ENCODE measurements around the gene ARHGAP23. TPM values are rescaled to one million over a fixed set of nuclear protein-coding genes. Genes with fewer than 3 reads are reported as not detected.

ARHGAP23 gene
- total RNA-seq, 3 donors from 2014 or later = 13.8 to 25.2 (median 21.1) TPM

DNA sequence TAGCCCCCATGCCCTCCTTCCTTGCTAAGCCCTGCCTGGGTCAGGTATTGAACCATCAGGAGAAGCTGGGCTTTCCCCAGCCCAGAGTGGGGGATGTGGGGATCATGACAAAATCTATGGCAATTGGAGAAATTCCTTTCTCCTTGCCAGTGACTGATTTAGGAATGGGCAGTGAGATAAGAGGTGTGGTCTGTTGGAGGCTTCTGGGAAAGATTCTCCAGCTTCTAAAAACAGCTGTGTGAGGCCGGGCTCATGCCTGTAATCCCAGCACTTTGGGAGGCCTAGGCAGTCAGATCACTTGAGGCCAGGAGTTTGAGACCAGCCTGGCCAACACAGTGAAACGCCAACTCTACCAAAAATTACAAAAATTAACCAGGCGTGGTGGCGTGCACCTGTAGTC is 108.4 kb downstream of the ARHGAP23 start:
- intact Hi-C loops (cut with DNase I; ENCODE audit: low total_unique reads) = loop anchor here (1.0 kb wide), 1 partner anchor 15 kb away; no protein-coding TSS in a partner anchor
- TF ChIP-seq POLR2A (IDR thresholded peaks at IDR 0.05) = no peak
- TF ChIP-seq CTCF (IDR thresholded peaks at IDR 0.05) = no peak
- no peak for TF ChIP-seq POLR2AphosphoS5 (IDR thresholded peaks at IDR 0.05)
- DNase-seq (ENCODE audit: low spot score in 2 of 2) = no peak
- Histone ChIP-seq H3K36me3 (no peaks in the 10 kb centered on the region), H3K27me3 (no peaks in the 10 kb centered on the region), H3K4me1 (no peaks in the 10 kb centered on the region), H3K4me3 (no peak overlapping the region), H3K27ac (no peak overlapping the region), H3K9me3 (no peaks in the 10 kb centered on the region)

GRCh38 chr17:38538906-38539305 is 110.6 kb downstream of the ARHGAP23 start:
- Histone ChIP-seq H3K4me3 (no peak overlapping the region), H3K27me3 (no peaks in the 10 kb centered on the region), H3K9me3 (no peaks in the 10 kb centered on the region), H3K27ac (no peak overlapping the region), H3K4me1 (no peaks in the 10 kb centered on the region), H3K36me3 (no peaks in the 10 kb centered on the region)
- DNase-seq (ENCODE audit: low spot score in 2 of 2) = no peak
- intact Hi-C loops (cut with DNase I; ENCODE audit: low total_unique reads) = no loop called here
- TF ChIP-seq POLR2AphosphoS5 (IDR thresholded peaks at IDR 0.05) (no peak), CTCF (IDR thresholded peaks at IDR 0.05) (no peak), POLR2A (IDR thresholded peaks at IDR 0.05) (no peak)

- DNase-seq (ENCODE audit: low spot score in 2 of 2) = no peak
- no peaks in the 10 kb centered on the region for H3K27me3 ChIP-seq
- intact Hi-C loops (cut with DNase I; ENCODE audit: low total_unique reads) = no loop called here
- H3K9me3 ChIP-seq = no peaks in the 10 kb centered on the region
- no peak for TF ChIP-seq POLR2A (IDR thresholded peaks at IDR 0.05)
- TF ChIP-seq CTCF (IDR thresholded peaks at IDR 0.05) = no peak
- no peak for TF ChIP-seq POLR2AphosphoS5 (IDR thresholded peaks at IDR 0.05)
- no peak overlapping the region for H3K27ac ChIP-seq
- no peaks in the 10 kb centered on the region for H3K36me3 ChIP-seq
- no peak overlapping the region for H3K4me3 ChIP-seq
- no peaks in the 10 kb centered on the region for H3K4me1 ChIP-seq
These were observed 111.1 kb downstream of the ARHGAP23 start for GRCh38 chr17:38539386-38539785.

DNA sequence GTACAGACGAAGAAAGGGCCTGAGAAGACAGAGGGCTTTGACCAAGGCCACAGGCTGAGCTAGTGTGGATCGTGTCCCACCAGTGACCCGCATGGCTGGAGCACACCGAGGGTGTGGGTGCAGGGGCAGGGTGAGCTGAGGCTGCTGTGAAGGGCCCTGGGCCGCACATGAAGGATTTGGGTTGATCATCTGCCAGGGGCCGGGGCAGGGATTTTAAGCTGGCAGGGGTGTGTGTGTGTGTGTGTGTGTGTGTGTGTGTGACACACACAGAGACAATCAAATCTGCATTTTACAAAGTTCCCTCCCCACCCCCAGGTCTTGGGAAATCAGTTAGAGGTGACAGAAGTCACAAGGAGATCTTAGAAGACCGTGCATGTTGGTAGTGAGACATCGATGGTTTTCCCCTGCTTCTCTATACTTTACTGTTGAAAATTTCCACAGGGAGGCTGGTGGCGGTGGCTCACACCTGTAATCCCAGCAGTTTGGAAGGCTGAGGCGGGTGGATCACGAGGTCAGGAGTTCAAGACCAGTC is 112.3 kb downstream of the ARHGAP23 start:
- Histone ChIP-seq H3K36me3 (no peaks in the 10 kb centered on the region), H3K4me1 (no peaks in the 10 kb centered on the region), H3K27me3 (no peaks in the 10 kb centered on the region), H3K27ac (no peak overlapping the region), H3K4me3 (no peak overlapping the region), H3K9me3 (no peaks in the 10 kb centered on the region)
- DNase-seq (ENCODE audit: low spot score in 2 of 2) = no peak
- intact Hi-C loops (cut with DNase I; ENCODE audit: low total_unique reads) = no loop called here
- no peak for TF ChIP-seq CTCF (IDR thresholded peaks at IDR 0.05)
- TF ChIP-seq POLR2A (IDR thresholded peaks at IDR 0.05) = no peak
- no peak for TF ChIP-seq POLR2AphosphoS5 (IDR thresholded peaks at IDR 0.05)

- intact Hi-C loops (cut with DNase I; ENCODE audit: low total_unique reads) = no loop called here
- Histone ChIP-seq H3K4me3 (no peak overlapping the region), H3K9me3 (no peaks in the 10 kb centered on the region), H3K27me3 (no peaks in the 10 kb centered on the region), H3K4me1 (no peaks in the 10 kb centered on the region), H3K27ac (no peak overlapping the region), H3K36me3 (no peaks in the 10 kb centered on the region)
- no peak for DNase-seq (ENCODE audit: low spot score in 2 of 2)
- TF ChIP-seq POLR2AphosphoS5 (IDR thresholded peaks at IDR 0.05) (no peak), CTCF (IDR thresholded peaks at IDR 0.05) (no peak), POLR2A (IDR thresholded peaks at IDR 0.05) (no peak)
These were observed 113.0 kb downstream of the ARHGAP23 start for GRCh38 chr17:38541281-38541680.
